OCI-LY1 (cell line): Measurements from ENCODE around the gene DOCK4.

Experiments
- H2AFZ ChIP-seq: fragments of 200-600 bp; sonication (generic), shearing (Covaris generic); 2 replicates; pipeline ENCODE4 v1.6.0; 2014; ENCODE audit warnings: antibody characterized with exemption, mild to moderate bottlenecking, low read length
- H3F3A ChIP-seq: fragments of 200-600 bp; sonication (generic), shearing (Covaris generic); 2 replicates; pipeline ENCODE4 v1.6.0; 2014; ENCODE audit warnings: mild to moderate bottlenecking, antibody characterized with exemption, low read length, moderate library complexity; ENCODE audit not compliant: insufficient read depth
- H3K27ac ChIP-seq: fragments of 200-600 bp; sonication (generic); 2 replicates; pipeline ENCODE4 v1.5.1; 2014; ENCODE audit warnings: low read length, mixed run types, mild to moderate bottlenecking, low read depth; ENCODE audit not compliant: poor library complexity, severe bottlenecking
- H3K27me3 ChIP-seq: fragments of 200-600 bp; sonication (generic); 2 replicates; pipeline ENCODE4 v1.6.0; 2014; ENCODE audit warnings: antibody characterized with exemption, mild to moderate bottlenecking, low read length, moderate library complexity; ENCODE audit not compliant: insufficient read depth
- H3K36me3 ChIP-seq: fragments of 200-600 bp; sonication (generic); 2 replicates; pipeline ENCODE4 v1.6.1; 2014; ENCODE audit warnings: mild to moderate bottlenecking, antibody characterized with exemption, low read length, moderate library complexity, mixed read lengths; ENCODE audit not compliant: insufficient read depth
- H3K4me1 ChIP-seq: fragments of 200-600 bp; sonication (generic); 2 replicates; pipeline ENCODE4 v1.5.1; 2014; ENCODE audit warnings: mild to moderate bottlenecking, low read length, moderate library complexity; ENCODE audit not compliant: insufficient read depth, severe bottlenecking
- H3K4me2 ChIP-seq: fragments of 200-600 bp; sonication (generic), shearing (Covaris generic); 2 replicates; pipeline ENCODE4 v1.6.1; 2014; ENCODE audit warnings: low read length
- H3K4me3 ChIP-seq: fragments of 200-600 bp; sonication (generic); 2 replicates; pipeline ENCODE4 v1.5.1; 2014; ENCODE audit warnings: low read length, low read depth, mild to moderate bottlenecking, mixed read lengths; ENCODE audit not compliant: poor library complexity, severe bottlenecking
- H3K79me2 ChIP-seq: fragments of 200-600 bp; shearing (Covaris generic); 2 replicates; pipeline ENCODE4 v1.6.1; 2016; ENCODE audit warnings: mixed run types, low read length, mixed read lengths; ENCODE audit not compliant: insufficient read depth
- H3K9ac ChIP-seq: fragments of 200-600 bp; sonication (generic), shearing (Covaris generic); 2 replicates; pipeline ENCODE4 v1.6.1; 2014; ENCODE audit warnings: mild to moderate bottlenecking, low read length, mixed read lengths
- H3K9me2 ChIP-seq: fragments of 200-600 bp; sonication (generic), shearing (Covaris generic); 2 replicates; pipeline ENCODE4 v1.6.1; 2014; ENCODE audit warnings: low read depth, mild to moderate bottlenecking, low read length, mixed read lengths
- H3K9me3 ChIP-seq: fragments of 200-600 bp; shearing (Covaris generic); 2 replicates; pipeline ENCODE4 v1.6.1; 2014; ENCODE audit warnings: low read length, mixed read lengths
- H4K20me1 ChIP-seq: fragments of 200-600 bp; sonication (generic), shearing (Covaris generic); 2 replicates; pipeline ENCODE4 v1.6.0; 2016; ENCODE audit warnings: mild to moderate bottlenecking, low read length; ENCODE audit not compliant: insufficient read depth
- EZH2 ChIP-seq: fragments of 200-600 bp; sonication (generic), shearing (Covaris generic); IDR thresholded peaks from 2 replicates; pipeline ENCODE4 v1.8.0; 2017; ENCODE audit warnings: borderline replicate concordance, mixed run types, mild to moderate bottlenecking, antibody characterized with exemption, low read length, moderate library complexity, mixed read lengths
- TF ChIP-seq, protein P1 (sequence below): fragments of 200-600 bp; sonication (generic), shearing (Covaris generic); IDR thresholded peaks from 2 replicates; pipeline ENCODE4 v1.5.1; 2017; ENCODE audit warnings: mild to moderate bottlenecking, antibody characterized with exemption, low read length, moderate library complexity, mixed read lengths

Gene DOCK4

DNA sequence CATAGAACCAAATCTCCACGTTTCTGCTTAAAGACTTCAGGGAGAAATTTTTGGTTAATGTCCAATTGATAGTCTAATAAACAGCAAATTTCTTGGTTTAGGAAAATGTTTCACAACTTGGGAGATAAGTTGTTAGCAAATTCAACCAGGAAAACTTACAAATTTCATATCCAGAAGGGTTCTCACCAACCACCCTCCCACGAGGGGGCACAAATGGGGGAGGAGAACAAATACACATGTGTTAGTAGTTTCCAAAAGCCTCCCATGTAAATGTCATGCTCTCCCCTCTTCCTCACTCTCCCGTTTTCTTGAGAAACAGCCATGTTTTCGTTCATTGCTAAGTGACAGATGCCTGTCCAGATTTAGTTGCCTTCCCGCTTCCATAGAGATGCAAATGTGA lies 10.5 kb downstream of the DOCK4 start:
- Histone ChIP-seq H3K9me3 (no peaks in the 10 kb centered on the region), H3K4me1 (no peaks in the 10 kb centered on the region), H3K4me2 (no peak overlapping the region), H4K20me1 (no peaks in the 10 kb centered on the region), H3F3A (no peaks in the 10 kb centered on the region), H2AFZ (no peak overlapping the region), H3K9ac (no peak overlapping the region), H3K4me3 (no peak overlapping the region), H3K27ac (no peak overlapping the region), H3K27me3 (no peaks in the 10 kb centered on the region), H3K79me2 (no peaks in the 10 kb centered on the region), H3K9me2 (no peaks in the 10 kb centered on the region), H3K36me3 (no peaks in the 10 kb centered on the region)
- TF ChIP-seq, protein P1, sequence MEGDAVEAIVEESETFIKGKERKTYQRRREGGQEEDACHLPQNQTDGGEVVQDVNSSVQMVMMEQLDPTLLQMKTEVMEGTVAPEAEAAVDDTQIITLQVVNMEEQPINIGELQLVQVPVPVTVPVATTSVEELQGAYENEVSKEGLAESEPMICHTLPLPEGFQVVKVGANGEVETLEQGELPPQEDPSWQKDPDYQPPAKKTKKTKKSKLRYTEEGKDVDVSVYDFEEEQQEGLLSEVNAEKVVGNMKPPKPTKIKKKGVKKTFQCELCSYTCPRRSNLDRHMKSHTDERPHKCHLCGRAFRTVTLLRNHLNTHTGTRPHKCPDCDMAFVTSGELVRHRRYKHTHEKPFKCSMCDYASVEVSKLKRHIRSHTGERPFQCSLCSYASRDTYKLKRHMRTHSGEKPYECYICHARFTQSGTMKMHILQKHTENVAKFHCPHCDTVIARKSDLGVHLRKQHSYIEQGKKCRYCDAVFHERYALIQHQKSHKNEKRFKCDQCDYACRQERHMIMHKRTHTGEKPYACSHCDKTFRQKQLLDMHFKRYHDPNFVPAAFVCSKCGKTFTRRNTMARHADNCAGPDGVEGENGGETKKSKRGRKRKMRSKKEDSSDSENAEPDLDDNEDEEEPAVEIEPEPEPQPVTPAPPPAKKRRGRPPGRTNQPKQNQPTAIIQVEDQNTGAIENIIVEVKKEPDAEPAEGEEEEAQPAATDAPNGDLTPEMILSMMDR = no peak

DNA sequence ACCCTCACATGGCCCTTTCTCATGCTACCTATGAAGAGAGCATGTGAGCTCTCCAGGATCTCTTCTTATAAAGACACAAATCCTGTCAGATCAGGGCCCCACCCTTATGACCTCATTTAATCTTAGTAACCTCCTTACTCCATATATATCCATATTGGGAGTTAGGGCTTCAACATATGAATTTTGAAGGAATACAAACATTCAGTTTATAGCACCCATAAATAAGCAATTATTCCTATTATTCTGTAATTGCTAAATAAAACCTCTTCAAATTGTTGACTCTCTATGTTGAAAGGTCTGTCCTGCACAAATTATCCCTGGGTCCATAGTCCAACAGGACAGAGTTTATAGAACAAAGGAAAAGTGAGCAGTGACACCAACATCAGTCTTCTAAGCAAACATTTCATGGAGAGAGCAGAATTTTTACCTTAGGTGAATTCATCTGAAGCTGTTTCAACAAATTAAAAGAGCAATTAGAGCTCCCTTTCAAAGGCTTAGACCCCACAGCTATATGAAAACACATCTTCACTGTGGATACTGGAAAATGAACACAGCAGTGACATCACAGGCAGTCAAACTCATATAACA lies 12.2 kb downstream of the DOCK4 start:
- TF ChIP-seq, protein P1 = no peak
- no peak for TF ChIP-seq EZH2
- H3K27me3 ChIP-seq = no peaks in the 10 kb centered on the region
- H3K4me2 ChIP-seq = no peak overlapping the region
- H3K4me3 ChIP-seq = no peak overlapping the region
- no peaks in the 10 kb centered on the region for H3K4me1 ChIP-seq
- H3F3A ChIP-seq = no peaks in the 10 kb centered on the region
- no peaks in the 10 kb centered on the region for H3K79me2 ChIP-seq
- no peaks in the 10 kb centered on the region for H3K9me2 ChIP-seq
- no peak overlapping the region for H2AFZ ChIP-seq
- no peak overlapping the region for H3K9ac ChIP-seq
- H3K27ac ChIP-seq = no peak overlapping the region
- no peaks in the 10 kb centered on the region for H4K20me1 ChIP-seq
- H3K9me3 ChIP-seq = no peaks in the 10 kb centered on the region
- H3K36me3 ChIP-seq = no peaks in the 10 kb centered on the region

DNA sequence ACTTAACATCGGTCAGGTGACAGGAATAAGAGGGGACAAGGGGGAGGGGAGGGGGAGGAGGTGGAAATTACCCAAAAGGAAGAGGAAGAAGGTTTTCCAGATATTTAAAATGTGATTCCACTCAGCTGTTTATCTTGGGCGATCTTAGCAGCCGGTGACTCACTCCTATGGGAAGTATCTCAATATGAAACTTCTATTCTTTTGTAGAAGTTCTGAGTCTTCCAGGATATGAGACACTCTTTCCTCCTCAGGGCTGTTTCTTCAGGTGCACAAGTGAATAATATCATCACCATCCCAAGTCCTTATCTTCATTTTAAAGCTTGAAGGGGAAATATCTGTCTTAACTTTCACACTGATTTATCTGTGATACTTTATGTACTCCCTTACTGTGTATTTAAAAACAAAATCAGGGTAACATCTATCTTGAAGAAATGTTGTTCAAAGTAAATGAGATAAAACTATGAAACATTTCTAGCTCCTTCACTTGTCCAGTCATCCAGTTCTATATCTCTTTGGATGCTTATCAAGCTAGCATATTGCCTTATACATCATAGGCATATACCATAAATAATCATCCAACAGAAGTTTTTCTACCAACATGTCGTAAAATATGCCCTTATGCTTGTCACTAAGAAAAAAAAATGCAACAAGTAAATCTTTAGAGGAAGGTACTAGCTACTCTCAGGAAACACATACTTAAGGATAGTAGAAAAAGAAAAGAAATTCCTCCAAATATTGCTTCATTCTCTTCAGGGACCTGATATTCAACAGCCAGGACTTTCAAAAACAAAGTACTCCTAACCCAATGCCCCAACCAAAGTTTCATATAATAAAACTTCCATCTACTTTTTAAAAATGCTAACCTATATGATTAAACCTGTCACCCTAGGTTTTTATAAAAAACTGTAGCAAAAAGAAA lies 13.7 kb downstream of the DOCK4 start:
- Histone ChIP-seq H3K4me2 (no peak overlapping the region), H3K9me2 (no peaks in the 10 kb centered on the region)

More for the DNA sequence above, 13.7 kb downstream of the DOCK4 start:
- no peaks in the 10 kb centered on the region for H3F3A ChIP-seq
- H3K4me1 ChIP-seq = no peaks in the 10 kb centered on the region
- no peak overlapping the region for H3K4me3 ChIP-seq
- no peaks in the 10 kb centered on the region for H4K20me1 ChIP-seq
- H3K9me3 ChIP-seq = no peaks in the 10 kb centered on the region
- no peaks in the 10 kb centered on the region for H3K79me2 ChIP-seq
- H2AFZ ChIP-seq = no peak overlapping the region
- TF ChIP-seq EZH2 = no peak
- TF ChIP-seq, protein P1 = no peak
- H3K9ac ChIP-seq = no peak overlapping the region
- no peak overlapping the region for H3K27ac ChIP-seq
- no peaks in the 10 kb centered on the region for H3K27me3 ChIP-seq
- H3K36me3 ChIP-seq = no peaks in the 10 kb centered on the region
